GM21528 (cell line): ENCODE results near the gene MALSU1.
A peak's percentile ranks its signal among the peaks of the same experiment; 100 is the strongest.

Experiments
- ATAC-seq: cut with Tn5 transposase; IDR thresholded peaks from one replicate; pipeline ENCODE4 v1.9.1; 2021; ENCODE audit warnings: mild to moderate bottlenecking, moderate library complexity; ENCODE audit not compliant: unreplicated experiment, low FRiP score

MALSU1 gene

DNA sequence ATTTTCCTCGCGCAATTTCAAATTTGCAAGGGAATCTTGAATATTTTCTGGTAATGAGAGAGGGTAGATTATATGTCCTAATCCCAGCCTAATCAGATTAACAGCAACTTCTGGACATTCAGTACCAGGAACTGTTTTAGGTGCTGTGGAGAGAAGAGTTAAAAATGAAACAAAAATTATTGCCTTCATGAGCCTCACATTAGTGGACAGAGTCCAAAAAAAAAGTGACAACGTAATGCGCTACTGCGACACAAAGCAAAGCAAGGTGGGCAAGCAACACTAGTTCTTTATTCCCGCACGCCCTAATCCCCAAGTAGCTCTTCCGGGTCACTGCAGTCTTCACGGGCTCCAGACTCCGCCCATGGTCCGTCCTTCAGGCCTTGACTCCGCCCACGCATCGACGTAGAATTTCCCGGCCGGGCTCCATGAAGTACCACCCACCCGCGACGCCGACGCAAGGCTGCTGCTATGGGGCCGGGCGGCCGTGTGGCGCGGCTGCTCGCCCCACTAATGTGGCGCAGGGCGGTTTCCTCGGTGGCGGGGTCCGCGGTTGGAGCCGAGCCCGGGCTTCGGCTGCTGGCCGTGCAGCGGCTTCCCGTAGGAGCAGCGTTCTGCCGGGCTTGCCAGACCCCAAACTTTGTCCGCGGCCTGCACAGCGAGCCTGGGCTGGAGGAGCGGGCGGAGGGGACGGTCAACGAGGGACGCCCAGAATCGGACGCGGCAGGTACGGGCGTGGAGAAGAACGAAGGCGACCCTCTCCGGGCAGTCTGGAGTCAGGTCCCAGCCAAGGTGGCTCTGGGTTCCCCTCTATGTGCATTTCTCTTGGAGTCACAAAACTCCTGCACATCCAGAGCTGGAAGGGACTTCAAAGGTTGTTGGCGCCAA, at the start of gene MALSU1:
Gene MALSU1, plus strand, starts transcription at position 455 of the 885 bp plus-strand sequence. Its CDS starts 14 bp downstream, at position 469.
- ATAC-seq, result peak; percentile 100

DNA sequence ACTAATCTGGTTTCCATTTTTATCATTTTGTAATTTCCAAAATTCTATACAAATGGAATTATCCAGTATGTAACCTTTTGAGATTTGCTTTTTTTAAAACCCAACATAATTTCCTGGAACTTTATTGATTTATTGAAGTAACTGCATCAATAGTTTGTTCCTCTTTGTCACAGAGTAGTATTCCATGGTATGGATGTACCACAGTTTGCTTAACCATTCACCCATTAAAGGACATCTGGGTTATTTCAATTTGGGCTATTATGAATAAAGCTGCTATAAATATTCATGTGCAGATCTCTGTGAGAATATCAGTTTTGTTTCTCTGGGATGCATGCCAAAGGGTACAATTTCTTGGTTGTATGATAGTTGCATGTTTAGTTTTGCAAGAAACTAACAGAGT, 49.7 kb upstream of the MALSU1 start:
- ATAC-seq, result no peak

DNA sequence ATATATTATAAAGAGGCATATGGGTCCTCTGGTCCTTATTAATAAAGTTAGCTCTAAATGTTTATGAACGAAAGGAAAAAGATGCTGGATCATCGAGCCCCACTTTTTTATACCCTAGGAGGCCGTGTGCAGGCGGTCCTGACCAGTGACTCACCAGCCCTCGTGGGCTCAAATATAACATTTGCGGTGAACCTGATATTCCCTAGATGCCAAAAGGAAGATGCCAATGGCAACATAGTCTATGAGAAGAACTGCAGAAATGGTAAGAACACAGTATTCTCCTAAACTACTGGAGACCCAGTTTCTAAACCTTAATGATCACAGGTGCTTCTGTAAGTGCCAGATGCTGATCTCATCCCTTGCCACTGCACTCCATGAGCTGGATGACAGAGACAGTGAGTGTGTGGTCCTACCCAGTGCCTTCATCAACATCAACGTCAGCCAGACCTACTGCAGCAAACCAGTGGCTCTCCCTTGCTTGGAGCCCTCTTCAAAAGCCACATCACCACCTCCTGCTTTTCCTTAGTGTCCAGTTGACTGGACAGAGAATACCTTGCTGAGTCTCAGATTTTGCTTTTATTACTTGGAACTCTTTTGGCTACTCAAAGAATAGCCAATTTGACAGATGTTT, 45.0 kb upstream of the MALSU1 start:
- no peak for ATAC-seq

DNA sequence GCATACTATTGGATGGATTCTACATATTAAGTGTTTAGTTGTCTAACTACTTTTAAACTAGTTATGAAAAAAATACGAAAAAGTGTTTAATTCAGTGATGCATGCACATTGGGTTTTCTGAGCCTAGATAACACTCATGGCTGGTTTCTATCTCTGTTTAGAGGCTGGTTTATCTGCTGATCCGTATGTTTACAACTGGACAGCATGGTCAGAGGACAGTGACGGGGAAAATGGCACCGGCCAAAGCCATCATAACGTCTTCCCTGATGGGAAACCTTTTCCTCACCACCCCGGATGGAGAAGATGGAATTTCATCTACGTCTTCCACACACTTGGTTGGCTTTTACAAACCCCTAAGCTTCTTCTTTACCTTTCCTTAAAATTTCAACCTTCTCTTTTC, 42.4 kb upstream of the MALSU1 start:
- no peak for ATAC-seq

DNA sequence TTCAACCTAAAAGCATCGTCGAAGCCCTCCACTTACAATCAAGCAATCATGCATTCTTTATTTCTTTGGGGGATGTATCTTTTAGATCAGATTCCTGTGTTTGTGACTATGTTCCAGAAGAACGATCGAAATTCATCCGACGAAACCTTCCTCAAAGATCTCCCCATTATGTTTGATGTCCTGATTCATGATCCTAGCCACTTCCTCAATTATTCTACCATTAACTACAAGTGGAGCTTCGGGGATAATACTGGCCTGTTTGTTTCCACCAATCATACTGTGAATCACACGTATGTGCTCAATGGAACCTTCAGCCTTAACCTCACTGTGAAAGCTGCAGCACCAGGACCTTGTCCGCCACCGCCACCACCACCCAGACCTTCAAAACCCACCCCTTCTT, 38.8 kb upstream of the MALSU1 start:
- ATAC-seq, result no peak

DNA sequence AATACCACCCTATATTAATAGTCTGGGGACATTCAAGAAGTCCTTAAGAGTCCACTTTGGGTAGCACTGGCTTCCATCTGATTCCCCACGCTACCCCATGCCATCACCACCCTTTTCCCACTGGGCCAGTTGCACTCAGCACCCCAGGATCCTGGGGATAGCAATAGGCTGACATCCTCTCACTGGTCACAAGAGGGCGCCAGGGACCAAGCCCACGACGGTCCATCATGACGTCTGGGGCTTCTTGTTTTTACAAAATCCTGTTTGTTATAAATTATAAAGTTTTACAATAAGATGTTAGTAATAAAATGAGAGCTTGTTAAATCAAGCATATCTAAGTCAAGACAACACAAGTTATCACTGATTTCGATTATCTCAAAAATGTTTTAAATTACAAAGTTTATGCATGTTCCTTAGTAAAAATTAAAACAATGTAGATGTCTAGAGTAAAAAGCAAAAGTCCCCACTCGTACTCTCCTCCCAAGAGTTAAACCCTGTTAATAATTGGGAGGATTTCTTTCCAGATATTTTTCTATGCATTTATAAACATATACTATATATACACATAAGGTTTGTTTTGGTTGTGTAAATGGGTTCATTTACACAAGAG, 37.2 kb upstream of the MALSU1 start:
- ATAC-seq, result peak; percentile 73

DNA sequence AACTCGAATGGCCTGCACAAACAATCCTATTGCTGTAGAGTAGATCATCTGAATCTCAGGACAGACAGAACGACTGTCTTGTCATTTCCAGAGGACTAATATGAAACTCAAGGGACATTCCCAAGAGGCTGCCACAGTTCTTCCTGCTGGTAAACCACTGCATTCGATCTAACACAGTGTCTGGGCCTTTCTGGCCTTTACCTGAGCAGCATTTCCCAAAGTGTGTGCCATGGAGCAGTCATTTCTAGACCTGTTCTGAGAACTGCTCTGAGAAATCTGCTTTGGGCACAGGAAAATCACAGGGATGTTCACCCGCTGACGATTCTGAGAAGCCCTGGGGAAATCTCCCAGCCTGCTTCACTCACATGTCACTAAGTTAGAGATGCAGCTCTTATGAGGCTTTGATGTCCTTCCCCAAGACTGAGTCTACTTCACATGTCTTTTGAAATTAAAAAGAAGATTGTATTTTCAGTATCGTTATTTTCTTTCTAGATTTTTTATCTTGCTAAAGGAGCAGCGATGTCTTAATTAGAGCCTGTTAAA, 34.2 kb upstream of the MALSU1 start:
- no peak for ATAC-seq

DNA sequence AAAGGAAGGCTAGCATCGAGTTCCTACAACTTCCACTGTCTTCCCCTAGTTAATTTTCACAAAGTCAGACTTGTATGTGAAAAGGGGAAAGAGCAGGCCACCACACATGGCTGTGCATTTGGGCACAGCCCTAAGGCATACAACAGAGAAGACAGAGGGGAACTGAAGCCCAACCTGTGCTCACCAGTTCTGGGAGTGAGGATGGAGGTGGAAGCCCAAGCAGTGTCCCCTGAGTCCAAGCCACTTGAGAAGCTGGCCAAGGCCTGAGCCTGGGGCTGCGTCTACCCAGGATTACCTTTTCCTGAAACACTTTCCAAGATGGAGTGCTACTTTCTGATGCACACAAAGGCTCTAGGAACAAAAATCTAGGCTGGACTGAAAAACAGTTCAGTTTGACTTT, 32.2 kb upstream of the MALSU1 start:
- no peak for ATAC-seq

DNA sequence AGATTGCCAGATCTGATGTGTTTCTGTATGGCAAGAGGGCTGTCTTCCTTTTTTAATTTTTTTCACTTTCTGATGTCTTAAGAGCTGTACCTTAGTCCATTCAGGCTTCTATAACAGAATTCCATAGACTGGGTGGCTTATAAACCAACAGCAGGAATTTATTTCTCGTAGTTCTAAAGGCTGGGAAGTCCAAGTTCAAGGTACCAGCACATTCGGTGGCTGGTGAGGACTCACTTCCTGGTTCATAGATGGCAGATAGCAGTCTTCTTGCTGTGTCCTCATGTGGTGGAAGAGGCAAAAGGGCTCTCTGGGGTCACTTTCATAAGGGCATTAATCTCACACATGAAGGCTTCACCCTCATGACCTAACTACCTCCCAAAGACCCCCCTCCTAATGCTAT, 31.8 kb upstream of the MALSU1 start:
- ATAC-seq, result no peak

DNA sequence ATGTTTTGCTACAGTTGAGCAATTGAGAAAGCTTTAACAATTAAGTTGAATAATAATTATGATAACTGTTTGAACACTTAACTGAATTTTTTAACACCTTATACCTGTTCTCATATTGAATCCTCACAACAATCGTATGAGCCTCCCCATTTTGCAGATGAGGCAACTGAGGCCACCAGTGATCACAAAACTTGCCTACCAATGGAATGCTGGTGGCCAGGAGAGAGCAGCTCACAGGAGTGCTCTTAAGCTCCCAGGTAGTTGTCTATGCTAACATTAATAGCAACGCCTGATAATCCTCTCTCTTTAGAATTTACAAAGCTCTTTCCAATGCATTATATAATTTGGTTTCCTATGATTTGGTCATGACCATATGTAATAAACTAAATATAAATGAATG, 31.0 kb upstream of the MALSU1 start:
- no peak for ATAC-seq

DNA sequence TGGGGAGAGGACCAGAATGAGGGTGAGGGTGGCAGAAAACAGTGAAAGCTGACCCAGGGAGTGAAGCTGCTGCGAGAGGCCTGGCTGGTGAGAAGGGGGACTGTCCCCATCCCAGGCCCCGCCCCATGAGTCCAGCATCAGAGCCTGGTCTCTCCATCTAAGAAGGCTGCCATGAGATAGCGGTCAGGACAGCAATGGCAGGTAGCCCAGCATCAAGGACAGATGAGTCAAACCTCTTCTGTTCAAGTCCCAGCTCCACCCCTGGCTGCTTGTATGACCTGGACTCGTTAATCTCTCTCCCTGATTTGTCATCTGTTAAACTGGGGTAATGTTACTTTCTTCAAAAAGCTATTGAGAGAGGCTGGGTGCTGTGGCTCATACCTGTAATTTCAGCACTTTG, 30.4 kb upstream of the MALSU1 start:
- no peak for ATAC-seq

DNA sequence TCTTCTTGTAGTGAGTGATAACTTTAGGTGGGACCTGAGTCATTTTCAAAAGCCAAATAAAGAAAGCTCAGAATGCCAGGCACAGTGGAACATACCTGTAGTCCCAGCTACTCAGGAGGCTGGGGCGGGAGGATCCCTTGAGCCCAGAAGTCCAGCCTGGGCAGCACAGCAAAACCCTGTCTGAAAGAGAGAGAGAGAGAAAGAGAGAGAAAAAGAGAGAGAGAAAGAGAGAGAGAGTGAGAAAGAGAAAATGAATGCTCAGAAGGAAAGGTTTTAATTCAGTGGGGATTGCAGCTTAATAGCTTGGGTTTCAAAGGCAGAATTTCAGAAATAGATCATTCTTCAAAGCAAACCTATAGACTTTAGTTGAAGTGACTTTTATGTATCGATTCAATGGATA, 26.9 kb upstream of the MALSU1 start:
- ATAC-seq, result no peak

DNA sequence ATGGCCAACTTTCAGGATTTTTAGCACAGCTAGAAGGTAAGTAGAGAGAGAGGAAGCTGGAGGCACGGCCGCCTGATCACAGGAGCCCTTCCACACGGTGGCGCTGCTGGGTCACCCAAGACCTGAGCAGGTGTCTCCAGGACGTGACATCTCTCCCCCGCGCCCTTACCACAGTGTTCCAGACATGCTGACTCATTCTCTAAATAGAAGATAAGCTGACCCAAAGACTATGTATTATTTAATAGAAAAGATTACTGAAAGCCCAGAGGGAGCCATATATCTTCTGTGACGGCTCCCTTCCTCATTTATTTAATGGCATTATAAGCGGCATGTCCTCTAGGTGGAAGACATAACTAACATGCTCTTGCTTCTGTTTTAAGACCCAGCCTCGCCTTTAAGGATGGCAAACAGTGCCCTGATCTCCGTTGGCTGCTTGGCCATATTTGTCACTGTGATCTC, 26.0 kb upstream of the MALSU1 start:
- peak; percentile 96 for ATAC-seq

DNA sequence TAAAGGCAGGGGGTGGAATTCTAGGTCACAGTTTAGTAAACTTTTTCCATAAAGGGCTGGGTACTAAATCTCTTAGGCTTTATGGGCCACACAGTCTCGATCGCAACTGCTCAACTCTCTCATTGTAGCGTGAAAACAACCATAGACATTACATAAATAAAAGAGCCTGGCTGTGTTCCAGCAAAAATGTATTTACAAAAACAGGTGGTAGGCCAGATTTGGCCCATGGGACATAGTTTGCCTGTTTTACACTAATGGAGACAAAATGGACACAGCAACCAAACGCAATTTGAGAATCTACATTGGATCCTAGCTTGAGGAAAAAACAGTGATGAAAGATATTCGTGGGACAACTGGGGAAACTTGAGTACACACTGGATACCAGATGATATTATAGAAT, 23.2 kb upstream of the MALSU1 start:
- ATAC-seq, result no peak

DNA sequence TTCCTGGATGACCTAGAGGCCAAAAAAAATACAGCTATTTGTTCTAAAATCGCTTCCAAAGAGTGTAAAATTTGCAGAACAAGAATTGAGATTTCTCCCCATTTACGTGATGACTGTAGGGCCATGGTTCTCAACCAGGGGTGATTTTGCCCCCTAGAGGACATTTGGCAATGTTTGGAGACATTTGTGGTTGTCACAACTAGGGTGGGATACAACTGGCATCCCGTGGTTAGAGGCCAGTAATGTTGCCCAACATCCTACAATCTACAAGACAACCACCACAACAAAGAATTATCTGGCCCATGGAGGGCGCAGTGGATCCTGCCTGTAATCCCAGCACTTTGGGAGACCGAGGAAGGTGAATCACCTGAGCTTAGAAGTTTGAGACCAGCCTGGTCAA, 22.8 kb upstream of the MALSU1 start:
- no peak for ATAC-seq

DNA sequence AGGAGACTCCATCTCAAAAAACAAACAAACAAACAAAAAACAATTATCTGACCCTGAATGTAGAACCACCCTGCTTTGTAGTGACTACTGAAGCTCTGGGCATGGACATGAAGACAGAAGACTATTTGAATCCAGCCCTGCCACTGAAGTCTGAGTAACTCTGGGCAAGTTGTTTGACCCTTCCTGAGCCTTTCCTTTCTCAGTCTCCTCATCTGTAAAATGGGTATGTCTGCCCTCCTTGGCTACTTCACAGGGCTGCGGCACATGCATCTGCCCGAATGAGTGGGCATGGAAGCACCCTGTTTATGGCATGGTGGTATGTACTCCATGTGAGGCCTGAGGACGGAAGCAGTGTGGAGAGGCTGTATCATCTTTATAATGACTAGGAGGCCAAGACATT, 22.2 kb upstream of the MALSU1 start:
- ATAC-seq, result no peak

DNA sequence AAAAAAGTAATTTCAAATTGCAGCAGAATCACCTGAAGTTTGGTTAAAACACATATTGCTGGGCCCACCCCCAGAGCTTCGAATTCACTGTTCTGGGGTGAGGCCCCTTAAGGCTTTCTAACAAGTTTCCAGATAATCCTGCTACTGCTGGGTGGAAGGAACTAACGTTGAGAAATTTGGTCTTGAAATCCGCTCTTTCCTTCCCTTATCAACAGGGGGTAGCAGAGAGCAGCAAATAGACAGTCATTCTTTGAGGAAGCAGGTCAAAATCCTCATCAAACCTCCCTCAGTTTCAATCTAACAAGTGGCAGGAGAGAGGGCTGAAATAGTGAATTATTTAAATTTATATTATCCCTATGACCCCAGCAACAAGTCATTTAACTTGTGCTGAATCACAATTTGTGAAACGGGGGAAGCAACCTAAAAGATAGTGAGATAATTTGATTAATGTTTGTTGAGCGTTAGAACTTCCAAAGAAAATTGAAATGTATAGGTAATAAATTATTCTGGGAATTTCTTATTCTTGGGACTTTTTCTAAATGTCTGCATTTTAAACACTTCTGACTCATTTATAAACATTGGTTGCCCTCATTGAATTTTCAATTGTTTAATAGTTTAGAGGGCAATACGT, 21.7 kb upstream of the MALSU1 start:
- no peak for ATAC-seq

DNA sequence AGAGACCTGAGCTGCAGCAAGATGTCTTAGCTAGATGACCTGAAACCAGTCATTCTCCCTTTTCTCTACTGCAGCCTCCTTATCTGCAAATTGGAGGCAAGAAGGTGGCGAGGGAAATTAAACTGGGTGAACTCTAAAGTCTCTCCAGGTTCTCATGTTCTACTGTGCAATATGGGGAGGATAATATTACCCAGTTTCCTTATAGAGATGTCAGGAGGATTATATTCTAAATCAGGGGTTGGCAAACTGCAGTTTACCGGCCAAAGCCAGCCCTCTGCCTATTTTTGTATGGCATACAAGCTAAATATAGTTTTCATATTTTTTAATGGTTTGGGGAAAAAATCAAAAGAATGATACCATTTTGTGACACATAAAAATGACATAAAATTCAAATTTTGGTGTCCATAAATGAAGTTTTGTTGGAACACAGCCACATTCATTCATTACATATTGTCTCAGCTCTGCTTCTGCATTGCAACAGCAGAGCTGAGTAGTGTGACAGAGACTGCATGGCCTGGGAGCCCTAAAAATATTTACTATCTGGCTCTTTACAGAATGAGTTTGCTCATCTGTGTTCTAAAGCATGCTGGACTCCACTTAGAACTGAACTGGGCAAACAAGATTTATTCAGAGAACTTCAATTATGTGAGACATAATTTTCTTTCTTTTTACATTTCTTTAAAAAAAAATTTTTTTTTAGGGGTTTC, 19.2 kb upstream of the MALSU1 start:
- ATAC-seq, result no peak

DNA sequence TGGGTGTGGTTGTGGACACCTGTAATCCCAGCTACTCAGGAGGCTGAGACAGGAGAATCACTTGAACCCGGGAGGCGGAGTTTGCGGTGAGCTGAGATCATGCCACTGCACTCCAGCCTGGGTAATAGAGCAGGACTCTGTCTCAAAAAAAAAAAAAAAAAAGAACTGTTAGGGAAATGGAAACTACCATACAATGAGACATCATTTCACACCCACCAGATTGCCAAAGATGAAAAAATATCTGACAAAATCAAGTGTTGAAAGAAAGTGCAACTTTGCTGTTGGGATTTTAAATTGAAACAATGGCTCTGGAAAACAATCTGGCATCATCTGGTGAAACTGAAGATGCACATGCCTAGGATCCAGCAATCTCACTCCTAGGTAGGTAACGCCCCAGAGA, 16.1 kb upstream of the MALSU1 start:
- ATAC-seq, result no peak

DNA sequence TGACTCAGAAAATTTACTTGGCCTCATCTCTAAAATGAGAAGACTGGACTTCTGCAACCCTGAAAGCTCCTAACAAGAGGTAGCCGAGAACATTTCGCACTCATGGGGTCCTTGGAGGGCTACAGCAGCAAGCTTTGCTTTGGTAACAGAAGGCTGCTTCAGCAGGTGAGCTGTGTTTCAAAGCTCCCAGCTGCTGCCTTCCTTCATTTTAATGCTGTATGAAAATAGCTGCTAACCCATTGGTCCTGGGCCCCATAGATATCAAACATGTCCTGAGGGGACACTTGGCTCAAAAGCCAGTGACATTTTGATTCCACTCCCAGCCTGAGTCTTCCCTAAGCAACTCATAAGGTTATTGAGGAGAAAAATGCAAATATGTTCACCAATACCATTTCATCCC, 14.3 kb upstream of the MALSU1 start:
- ATAC-seq, result no peak
